DND-41 (cell line): Measurements from ENCODE around the gene C6.

Experiments used
- CTCF ChIP-seq: IDR thresholded peaks from 2 replicates; pipeline ENCODE4 v1.5.1; 2012; ENCODE audit warnings: borderline replicate concordance, low read length, moderate library complexity, mild to moderate bottlenecking; ENCODE audit not compliant: poor library complexity, severe bottlenecking; ENCODE audit errors: extremely low read depth
- EZH2 ChIP-seq: IDR thresholded peaks from 3 replicates; pipeline ENCODE4 v1.6.1; 2012; ENCODE audit warnings: borderline replicate concordance, low read depth, mild to moderate bottlenecking, moderate library complexity, low read length, inconsistent platforms; ENCODE audit not compliant: severe bottlenecking

GRCh38 chr5:41143131-41143901 is 70.0 kb downstream of the C6 start:
- TF ChIP-seq CTCF, result no peak
- TF ChIP-seq EZH2, result no peak
